GM21367 (cell line): ENCODE data around the gene VAMP3.

ENCODE experiments used
- ATAC-seq: cut with Tn5 transposase; IDR thresholded peaks from one replicate; pipeline ENCODE4 v1.9.1; 2021; ENCODE audit not compliant: unreplicated experiment

Gene VAMP3, protein sequence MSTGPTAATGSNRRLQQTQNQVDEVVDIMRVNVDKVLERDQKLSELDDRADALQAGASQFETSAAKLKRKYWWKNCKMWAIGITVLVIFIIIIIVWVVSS

GRCh38 chr1:7770997-7771822 is at the start of gene VAMP3:
Gene VAMP3, plus strand, starts transcription at chr1:7771296. Its CDS starts 88 bp downstream, at chr1:7771384.
- ATAC-seq = peak; percentile 65

DNA sequence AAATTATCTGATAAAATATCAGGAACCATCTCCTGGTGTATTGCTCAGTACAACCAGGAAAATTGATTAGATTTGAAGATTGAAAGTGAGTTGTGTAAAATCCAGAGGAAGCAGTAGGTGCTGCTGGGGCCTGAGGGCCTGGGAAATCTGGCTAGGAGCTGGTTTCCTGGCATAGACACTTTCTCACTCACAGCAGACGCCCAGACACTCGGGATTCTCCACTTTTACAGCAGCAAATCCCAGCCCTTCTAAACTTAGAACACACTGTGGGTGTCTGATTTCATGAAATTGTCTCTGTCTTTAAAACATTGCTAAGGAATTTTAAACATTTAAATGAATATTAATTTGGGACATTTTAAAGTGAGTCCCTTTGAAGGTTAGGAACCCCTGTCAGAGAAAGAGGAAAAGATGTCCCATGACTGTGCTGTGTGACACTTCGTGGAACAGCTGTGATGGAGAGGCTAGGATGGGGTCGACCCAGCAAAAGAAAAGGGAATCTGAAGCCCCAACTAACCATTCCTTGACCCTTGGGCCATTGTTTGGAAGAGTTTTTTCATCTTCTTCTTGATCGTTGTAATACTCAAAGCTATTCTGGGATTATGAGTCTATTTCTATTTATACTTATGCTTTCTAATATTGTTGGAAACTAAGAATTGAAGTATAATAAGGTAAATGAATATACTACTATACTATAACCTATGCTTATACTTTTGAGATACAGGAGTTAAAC is 49.0 kb upstream of the VAMP3 start:
- no peak for ATAC-seq

- ATAC-seq = no peak
These were observed 48.5 kb upstream of the VAMP3 start for GRCh38 chr1:7722670-7723012.

DNA sequence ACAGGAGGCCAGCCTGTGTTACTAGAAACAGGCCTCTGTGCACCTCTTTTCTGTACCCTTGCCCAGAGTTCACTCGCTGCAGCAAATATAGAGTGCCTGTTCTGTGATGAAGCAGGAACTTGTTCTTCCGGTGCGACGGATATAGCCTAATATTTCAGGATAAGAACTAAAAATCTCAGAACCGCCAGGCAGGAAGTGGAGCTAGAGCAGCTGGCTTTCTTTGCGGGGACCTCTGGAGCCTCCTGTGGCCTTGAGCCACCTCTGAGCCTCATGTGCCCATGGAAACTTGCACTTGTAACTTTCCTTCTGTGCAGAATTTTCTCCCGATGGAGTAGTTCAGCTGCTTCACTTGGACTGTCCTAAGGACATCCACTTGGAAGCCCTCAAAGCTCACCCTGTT is 44.5 kb upstream of the VAMP3 start:
- ATAC-seq = no peak

DNA sequence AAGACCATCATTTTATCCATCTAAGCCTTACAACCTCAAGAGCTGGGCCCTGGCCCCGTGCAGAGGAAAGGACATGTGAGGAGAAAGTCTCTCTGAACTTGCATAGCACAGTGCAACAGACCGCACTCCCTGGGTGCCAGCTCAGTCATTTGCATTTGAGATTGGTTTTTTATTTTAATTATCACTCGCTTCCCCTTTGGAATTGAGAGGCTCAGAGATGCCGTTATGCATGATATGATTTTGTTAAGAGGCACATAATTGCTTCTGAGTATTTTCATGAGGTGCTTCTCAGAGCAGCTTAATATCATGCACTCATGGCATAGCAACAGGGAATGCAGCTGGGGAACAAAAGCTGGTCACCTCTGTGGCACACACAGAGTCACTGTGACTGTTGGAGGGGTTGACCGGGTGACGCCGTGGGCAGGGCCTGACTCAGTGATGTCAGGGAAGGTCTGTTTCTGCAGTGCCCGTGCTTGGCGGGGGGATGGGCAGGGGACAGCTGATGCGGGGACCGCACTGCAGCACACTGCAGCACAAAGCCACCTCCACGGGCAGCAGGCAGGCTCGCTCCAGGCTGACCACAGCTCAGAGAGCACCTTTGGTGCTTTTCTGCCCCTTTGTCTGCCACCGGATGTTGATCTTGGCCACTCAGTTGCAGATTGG is 43.2 kb upstream of the VAMP3 start:
- no peak for ATAC-seq

DNA sequence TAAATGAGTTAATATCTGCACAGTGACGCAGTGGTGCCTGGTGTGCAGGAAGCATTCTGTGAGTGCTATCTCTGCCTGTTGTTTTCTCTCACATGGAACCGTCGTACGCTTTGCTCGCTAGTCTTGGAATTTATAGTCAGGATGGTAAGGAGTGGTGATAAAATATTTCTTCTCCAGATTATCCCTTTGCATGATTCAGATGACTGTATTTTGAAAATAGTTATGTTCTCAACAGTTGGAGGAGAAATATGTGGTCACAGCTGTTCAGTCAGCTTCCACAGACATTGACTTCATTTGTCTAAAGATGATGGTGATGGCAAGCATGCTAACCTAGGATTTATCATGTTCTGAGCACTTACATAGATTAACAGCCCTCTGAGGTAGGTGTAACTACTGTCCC is 41.3 kb upstream of the VAMP3 start:
- ATAC-seq = no peak

- ATAC-seq = no peak
These were observed 38.8 kb upstream of the VAMP3 start for GRCh38 chr1:7732331-7732730.

DNA sequence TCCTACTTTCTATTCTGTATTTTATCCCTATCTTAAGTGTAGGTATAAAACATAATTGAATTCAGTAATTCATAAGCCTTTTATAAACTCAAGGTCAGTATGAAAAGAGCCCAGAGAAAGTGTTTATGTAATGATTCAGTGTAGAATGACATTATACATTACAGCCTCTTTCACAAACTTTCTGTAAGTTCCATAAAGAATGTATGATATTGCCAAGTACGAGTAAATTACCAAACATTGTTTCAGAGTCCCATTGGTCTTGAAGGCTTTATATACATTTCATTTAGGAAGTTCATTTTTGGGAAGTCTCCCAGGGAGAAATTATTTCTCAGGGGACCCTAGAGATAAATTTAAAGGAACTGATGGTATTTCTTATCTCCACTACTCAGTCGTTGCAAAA is 37.8 kb upstream of the VAMP3 start:
- no peak for ATAC-seq

DNA sequence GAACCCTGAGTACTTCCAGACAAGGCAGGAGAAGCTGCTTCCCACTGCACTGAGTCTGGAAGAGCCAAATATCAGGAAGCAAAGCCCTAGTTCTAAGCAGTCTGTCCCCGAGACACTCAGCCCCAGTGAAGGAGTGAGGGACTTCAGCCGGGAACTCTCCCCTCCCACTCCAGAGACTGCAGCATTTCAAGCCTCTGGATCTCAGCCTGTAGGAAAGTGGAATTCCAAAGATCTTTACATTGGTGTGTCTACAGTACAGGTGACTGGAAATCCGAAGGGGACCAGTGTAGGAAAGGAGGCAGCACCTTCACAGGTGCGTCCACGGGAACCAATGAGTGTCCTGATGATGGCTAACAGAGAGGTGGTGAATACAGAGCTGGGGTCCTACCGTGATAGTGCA is 33.1 kb upstream of the VAMP3 start:
- ATAC-seq = no peak

GRCh38 chr1:7743346-7743745 is 27.8 kb upstream of the VAMP3 start:
- no peak for ATAC-seq

- no peak for ATAC-seq
These were observed 26.2 kb upstream of the VAMP3 start for GRCh38 chr1:7744882-7745281.

GRCh38 chr1:7745783-7746182 is 25.3 kb upstream of the VAMP3 start:
- ATAC-seq = no peak

DNA sequence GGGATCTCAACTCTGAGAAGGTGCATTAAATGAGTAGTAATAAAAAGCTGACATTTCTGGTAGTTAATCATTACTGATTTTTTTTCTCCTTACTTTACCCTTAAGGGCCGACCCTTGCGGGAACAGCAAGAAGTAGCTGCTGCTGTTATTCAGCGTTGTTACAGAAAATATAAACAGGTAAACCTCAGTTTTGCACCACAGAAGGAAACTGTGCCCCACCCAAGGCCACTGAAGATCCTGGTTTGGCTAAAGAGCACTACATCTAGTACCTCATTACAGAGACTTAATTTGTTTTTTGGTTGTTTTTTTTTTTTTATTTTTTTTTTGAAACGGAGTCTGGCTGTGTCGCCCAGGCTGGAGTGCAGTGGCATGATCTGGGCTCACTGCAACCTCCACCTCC is 23.5 kb upstream of the VAMP3 start:
- ATAC-seq = no peak

DNA sequence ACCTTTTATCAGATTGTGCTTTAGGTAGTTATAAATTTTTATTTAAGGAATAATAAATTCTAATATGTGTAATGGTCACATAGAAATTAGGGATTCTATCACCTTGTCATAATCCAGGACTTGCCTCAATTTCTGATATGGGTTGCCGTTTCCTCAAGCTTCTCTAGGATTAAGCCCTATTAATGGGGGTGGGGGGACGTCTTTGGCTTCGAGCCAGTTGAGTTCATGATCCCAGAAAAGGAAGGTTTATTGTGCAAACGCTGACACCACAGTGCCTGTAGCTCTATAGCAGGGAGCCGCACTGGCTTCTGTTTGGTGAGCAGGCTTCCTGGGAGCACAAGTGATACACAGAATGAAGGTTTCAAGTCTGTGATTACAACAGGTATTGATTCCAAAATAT is 22.0 kb upstream of the VAMP3 start:
- ATAC-seq = no peak

- ATAC-seq = no peak
These were observed 19.9 kb upstream of the VAMP3 start for GRCh38 chr1:7751174-7751573.

GRCh38 chr1:7752512-7753417 is 18.3 kb upstream of the VAMP3 start:
- ATAC-seq = no peak

GRCh38 chr1:7753641-7754040 is 17.5 kb upstream of the VAMP3 start:
- no peak for ATAC-seq

- ATAC-seq = no peak
These were observed 16.9 kb upstream of the VAMP3 start for GRCh38 chr1:7754234-7754633.

- ATAC-seq = no peak
These were observed 15.6 kb upstream of the VAMP3 start for GRCh38 chr1:7755448-7755847.

- ATAC-seq = no peak
These were observed 10.9 kb upstream of the VAMP3 start for GRCh38 chr1:7760245-7760644.

GRCh38 chr1:7761103-7761502 is 10.0 kb upstream of the VAMP3 start:
- no peak for ATAC-seq
